Progenitor cell of endocrine pancreas (in vitro differentiated cells): Measurements from ENCODE around the gene IFI27L1. TPM values are rescaled to one million over a fixed set of nuclear protein-coding genes. Genes with fewer than 3 reads are reported as not detected.
A peak's percentile ranks its signal among the peaks of the same experiment; 100 is the strongest.

Source experiments
- DNase-seq: peaks from one replicate; pipeline ENCODE4 v3.0.0; 2021; ENCODE audit warnings: low spot score; ENCODE audit not compliant: unreplicated experiment
- H3K27ac Mint-ChIP-seq: 2 replicates; pipeline ENCODE4 v1.8.0; 2021; ENCODE audit warnings: mild to moderate bottlenecking, moderate library complexity, mixed read lengths
- H3K27me3 Mint-ChIP-seq: 2 replicates; pipeline ENCODE4 v1.8.0; 2021; ENCODE audit warnings: mixed read lengths
- H3K36me3 Mint-ChIP-seq: 2 replicates; pipeline ENCODE4 v1.8.0; 2022; ENCODE audit warnings: mixed read lengths; ENCODE audit not compliant: insufficient read depth
- H3K4me1 Mint-ChIP-seq: 2 replicates; pipeline ENCODE4 v1.8.0; 2021; ENCODE audit warnings: low read depth, mixed read lengths
- H3K4me3 Mint-ChIP-seq: 2 replicates; pipeline ENCODE4 v1.8.0; 2021; ENCODE audit warnings: low read depth, mild to moderate bottlenecking, moderate library complexity, mixed read lengths
- H3K9me3 Mint-ChIP-seq: 2 replicates; pipeline ENCODE4 v1.8.0; 2021; ENCODE audit warnings: low read depth, mixed read lengths
- total RNA-seq: library from RNA; stranded (reverse); gene quantifications from 2 replicates; pipeline ENCODE4 v1.2.1, GENCODE V29; 2021
- TF ChIP-seq, protein P1 (sequence below): fragments of 200-600 bp; sonication (generic); IDR thresholded peaks from one replicate; pipeline ENCODE4 v1.5.0; 2021; ENCODE audit warnings: antibody characterized with exemption, mild to moderate bottlenecking; ENCODE audit not compliant: unreplicated experiment

Gene IFI27L1
- total RNA-seq, 1 donor from 2014 or later, result 28.9 TPM

DNA sequence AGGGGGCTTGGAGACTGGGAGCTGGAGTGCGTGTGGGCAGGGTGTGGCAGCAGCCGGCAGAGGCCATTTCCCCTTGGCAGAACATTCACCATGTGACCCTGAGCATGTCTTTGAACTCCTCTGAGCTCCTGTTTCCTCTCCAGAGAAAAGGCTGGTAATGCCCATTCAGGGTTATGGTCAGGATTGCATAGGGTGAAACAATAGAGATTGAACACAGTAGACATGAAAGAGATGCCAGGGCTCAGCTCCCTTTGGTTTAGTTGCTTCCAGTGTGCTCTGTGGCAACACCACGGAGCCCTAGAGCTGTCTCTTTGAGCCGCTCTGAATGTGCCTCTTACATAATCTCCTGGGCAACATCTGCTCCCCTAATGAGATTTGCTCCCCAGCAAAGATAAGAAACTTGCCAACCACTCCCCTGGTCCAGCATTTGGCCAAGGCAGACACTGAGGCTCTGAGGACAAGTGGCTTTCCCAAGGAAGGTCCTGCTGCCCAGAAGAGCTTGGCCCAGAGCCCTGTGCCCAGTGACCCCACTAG lies 34.0 kb downstream of the IFI27L1 start:
- no peak for DNase-seq
- no peak overlapping the region for H3K27ac Mint-ChIP-seq
- H3K9me3 Mint-ChIP-seq, result no peaks in the 10 kb centered on the region
- H3K36me3 Mint-ChIP-seq, result no peaks in the 10 kb centered on the region
- TF ChIP-seq, protein P1, sequence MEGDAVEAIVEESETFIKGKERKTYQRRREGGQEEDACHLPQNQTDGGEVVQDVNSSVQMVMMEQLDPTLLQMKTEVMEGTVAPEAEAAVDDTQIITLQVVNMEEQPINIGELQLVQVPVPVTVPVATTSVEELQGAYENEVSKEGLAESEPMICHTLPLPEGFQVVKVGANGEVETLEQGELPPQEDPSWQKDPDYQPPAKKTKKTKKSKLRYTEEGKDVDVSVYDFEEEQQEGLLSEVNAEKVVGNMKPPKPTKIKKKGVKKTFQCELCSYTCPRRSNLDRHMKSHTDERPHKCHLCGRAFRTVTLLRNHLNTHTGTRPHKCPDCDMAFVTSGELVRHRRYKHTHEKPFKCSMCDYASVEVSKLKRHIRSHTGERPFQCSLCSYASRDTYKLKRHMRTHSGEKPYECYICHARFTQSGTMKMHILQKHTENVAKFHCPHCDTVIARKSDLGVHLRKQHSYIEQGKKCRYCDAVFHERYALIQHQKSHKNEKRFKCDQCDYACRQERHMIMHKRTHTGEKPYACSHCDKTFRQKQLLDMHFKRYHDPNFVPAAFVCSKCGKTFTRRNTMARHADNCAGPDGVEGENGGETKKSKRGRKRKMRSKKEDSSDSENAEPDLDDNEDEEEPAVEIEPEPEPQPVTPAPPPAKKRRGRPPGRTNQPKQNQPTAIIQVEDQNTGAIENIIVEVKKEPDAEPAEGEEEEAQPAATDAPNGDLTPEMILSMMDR, result no peak
- H3K4me1 Mint-ChIP-seq, result no peaks in the 10 kb centered on the region
- H3K27me3 Mint-ChIP-seq, result peaks cover 20% of the 10 kb centered on the region
- H3K4me3 Mint-ChIP-seq, result no peak overlapping the region

DNA sequence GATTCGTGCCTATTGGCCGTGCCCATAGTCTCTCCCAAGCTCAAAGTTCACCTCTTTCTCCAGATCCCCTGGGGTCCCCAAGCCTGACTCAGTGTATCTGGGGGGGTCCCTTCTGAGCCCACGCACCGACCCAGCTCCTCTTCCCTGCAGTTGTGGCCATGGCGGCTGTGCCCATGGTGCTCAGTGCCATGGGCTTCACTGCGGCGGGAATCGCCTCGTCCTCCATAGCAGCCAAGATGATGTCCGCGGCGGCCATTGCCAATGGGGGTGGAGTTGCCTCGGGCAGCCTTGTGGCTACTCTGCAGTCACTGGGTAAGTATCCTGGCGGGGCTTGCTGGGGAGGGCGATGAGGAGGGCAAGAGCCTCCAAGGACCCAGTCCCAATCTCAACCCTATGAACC lies 34.5 kb downstream of the IFI27L1 start:
- DNase-seq, result no peak
- TF ChIP-seq, protein P1, result no peak
- H3K9me3 Mint-ChIP-seq, result no peaks in the 10 kb centered on the region
- peaks cover 20% of the 10 kb centered on the region for H3K27me3 Mint-ChIP-seq
- H3K27ac Mint-ChIP-seq, result no peak overlapping the region
- H3K36me3 Mint-ChIP-seq, result no peaks in the 10 kb centered on the region
- no peaks in the 10 kb centered on the region for H3K4me1 Mint-ChIP-seq
- no peak overlapping the region for H3K4me3 Mint-ChIP-seq

DNA sequence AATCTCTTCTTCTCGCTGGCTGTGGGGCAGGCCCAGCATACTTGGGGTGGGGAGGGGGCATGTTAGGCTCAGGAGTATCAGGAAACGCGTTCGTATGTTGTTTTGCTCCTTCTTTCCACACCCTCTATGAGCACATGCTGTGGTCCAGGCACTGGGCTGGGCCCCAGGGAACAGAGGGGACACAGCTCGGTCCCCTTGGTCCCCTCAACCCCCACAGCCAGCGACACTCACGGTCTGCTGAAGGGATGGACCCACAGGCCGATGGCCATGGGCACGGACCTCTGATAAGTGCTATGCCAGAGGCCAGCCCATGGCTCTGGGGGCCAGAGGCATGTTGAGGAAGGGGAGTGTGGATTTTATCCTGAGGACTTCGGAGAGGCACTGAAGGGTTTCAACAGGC lies 35.6 kb downstream of the IFI27L1 start:
- no peak for DNase-seq
- Mint-ChIP-seq H3K36me3 (no peaks in the 10 kb centered on the region), H3K4me3 (no peak overlapping the region), H3K27ac (no peak overlapping the region), H3K9me3 (no peaks in the 10 kb centered on the region), H3K4me1 (no peaks in the 10 kb centered on the region), H3K27me3 (peaks cover 27% of the 10 kb centered on the region)
- TF ChIP-seq, protein P1, result no peak

DNA sequence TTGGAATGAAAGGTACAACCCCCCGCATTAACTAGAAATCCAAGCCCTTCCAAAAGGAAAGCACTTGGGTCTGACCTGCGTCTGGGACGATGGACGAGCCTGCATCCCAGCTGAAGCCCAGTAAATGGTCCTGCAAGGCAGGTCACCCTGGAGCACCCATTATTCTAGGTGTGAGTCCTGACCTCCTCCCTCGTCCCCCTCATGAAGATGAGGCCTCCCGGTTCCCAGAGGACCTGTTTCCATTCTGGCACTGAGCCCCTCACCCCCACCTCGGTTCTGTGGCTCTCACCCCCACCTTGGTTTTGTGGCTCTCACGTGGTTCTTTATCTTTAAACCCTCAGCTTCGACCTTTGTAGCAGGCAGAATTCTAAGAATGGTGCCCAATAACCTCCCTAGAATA lies 36.7 kb downstream of the IFI27L1 start:
- DNase-seq, result no peak
- H3K4me3 Mint-ChIP-seq, result no peak overlapping the region
- no peaks in the 10 kb centered on the region for H3K36me3 Mint-ChIP-seq
- TF ChIP-seq, protein P1, result no peak
- peaks cover 30% of the 10 kb centered on the region for H3K27me3 Mint-ChIP-seq
- H3K9me3 Mint-ChIP-seq, result no peaks in the 10 kb centered on the region
- peak overlapping the region; percentile 5 for H3K27ac Mint-ChIP-seq
- H3K4me1 Mint-ChIP-seq, result no peaks in the 10 kb centered on the region

DNA sequence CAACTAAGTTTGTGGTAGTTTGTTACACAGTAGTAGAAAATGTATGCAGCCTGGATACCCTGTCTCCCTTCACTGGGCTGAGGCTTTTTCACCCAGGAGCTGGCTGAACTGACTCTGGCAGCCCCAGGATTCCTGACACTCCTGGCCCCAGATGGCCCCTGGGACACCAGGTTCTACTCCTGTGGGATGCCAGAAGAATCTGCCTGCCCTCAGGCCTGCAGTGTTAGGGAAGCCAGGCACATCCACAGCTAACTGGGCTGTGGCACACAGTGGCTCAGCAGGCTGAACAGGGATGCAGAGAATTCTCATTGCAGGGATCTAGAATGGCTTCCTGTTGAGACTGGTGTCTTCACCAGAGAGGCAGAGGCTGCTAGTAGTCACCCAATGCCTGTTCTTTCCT lies 38.0 kb downstream of the IFI27L1 start:
- TF ChIP-seq, protein P1, result no peak
- peaks cover 30% of the 10 kb centered on the region for H3K27me3 Mint-ChIP-seq
- no peaks in the 10 kb centered on the region for H3K4me1 Mint-ChIP-seq
- no peak overlapping the region for H3K4me3 Mint-ChIP-seq
- H3K27ac Mint-ChIP-seq, result no peak overlapping the region
- DNase-seq, result no peak
- no peaks in the 10 kb centered on the region for H3K36me3 Mint-ChIP-seq
- no peaks in the 10 kb centered on the region for H3K9me3 Mint-ChIP-seq
